Measurements from ENCODE around the gene RAD51AP1.

The RAD51AP1 gene

DNA sequence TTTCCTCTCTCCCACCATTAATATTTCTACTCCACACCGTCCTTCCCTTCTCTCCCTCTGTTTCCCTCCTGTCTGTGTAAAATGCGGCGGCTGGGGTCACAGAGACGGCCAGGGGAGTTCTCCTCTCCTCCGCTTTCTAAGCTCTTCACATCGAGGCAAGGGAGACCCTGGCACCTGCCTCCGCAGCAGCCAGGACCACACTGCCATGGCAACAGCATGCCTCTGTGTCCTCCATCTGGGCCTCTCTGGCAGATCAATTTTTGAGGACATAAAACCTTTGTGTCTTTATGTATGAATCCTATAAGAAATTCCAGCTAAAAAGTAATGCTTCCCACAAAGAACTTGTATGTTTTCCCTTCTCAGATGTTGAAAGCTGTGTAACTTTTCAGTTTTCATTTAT is 64.7 kb downstream of the RAD51AP1 start:
- DNase-seq: no peak

GRCh38 chr12:4603946-4604345 is 65.3 kb downstream of the RAD51AP1 start:
- no peak for DNase-seq

GRCh38 chr12:4604684-4605193 is 66.0 kb downstream of the RAD51AP1 start:
- DNase-seq: peak; percentile 85

- no peak for DNase-seq
Measured at GRCh38 chr12:4607056-4607455, 68.4 kb downstream of the RAD51AP1 start.

DNA sequence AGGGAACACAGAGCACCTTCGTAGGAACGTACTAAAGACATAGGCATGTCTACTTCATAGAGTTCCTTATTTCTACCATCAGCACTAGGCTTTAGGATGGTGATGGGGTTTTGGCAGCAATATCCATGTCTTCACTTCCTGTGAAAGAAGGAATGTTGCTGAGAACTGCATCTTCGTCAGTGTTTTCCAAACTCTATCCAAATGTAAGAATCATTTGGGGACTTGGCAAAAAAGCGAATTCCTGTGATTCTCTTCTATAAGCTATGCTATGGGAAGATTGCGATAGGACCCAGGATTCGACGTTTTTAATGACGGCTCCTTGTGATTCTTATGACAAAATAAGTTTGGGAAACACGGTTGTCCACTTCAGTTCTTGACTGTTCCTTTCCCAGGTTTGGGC is 70.4 kb downstream of the RAD51AP1 start:
- DNase-seq: no peak

Measured in CD4-positive, alpha-beta T cell treated with Interleukin-21 for 1 hour (primary cell).